Suppressor macrophage (primary cell): ENCODE data around the gene CD86.

ENCODE experiments used
- DNase-seq, 4 experiments: peaks; one replicate each; pipeline ENCODE4 v3.0.0-alpha.2; 2020 to 2022

The CD86 gene

GRCh38 chr3:122060040-122060698 is 5.0 kb downstream of the CD86 start:
- DNase-seq, result peak; percentile 81 to 92 (median 87)

- peak; percentile 74 to 88 (median 80) for DNase-seq
These were observed 8.7 kb downstream of the CD86 start for GRCh38 chr3:122063908-122064307.

- peak; percentile 56 to 85 (median 69) for DNase-seq
These were observed 9.2 kb downstream of the CD86 start for GRCh38 chr3:122064326-122064725.

GRCh38 chr3:122066331-122067213 is 11.4 kb downstream of the CD86 start:
- DNase-seq, result peak in 3 of 4 experiments; percentile 44 to 55 (median 54)

- DNase-seq, result peak; percentile 68 to 85 (median 74)
These were observed 12.0 kb downstream of the CD86 start for GRCh38 chr3:122067214-122067550.

GRCh38 chr3:122067588-122068240 is 12.6 kb downstream of the CD86 start:
- peak; percentile 48 to 72 (median 65) for DNase-seq

GRCh38 chr3:122074621-122075265 is 19.6 kb downstream of the CD86 start:
- DNase-seq, result peak; percentile 91 to 98 (median 93)

GRCh38 chr3:122076491-122077292 is 21.5 kb downstream of the CD86 start:
- peak in 2 of 4 experiments; percentile 29 to 57 for DNase-seq

GRCh38 chr3:122077293-122078234 is 22.4 kb downstream of the CD86 start:
- peak; percentile 32 to 62 (median 55) for DNase-seq

GRCh38 chr3:122078235-122078935 is 23.2 kb downstream of the CD86 start:
- no peak for DNase-seq

- no peak for DNase-seq
These were observed 24.5 kb downstream of the CD86 start for GRCh38 chr3:122079524-122080206.

- DNase-seq, result no peak
These were observed 25.0 kb downstream of the CD86 start for GRCh38 chr3:122080207-122080587.

- no peak for DNase-seq
These were observed 26.5 kb downstream of the CD86 start for GRCh38 chr3:122081543-122082247.

GRCh38 chr3:122082357-122082756 is 27.2 kb downstream of the CD86 start:
- DNase-seq, result no peak

GRCh38 chr3:122084799-122085198 is 29.6 kb downstream of the CD86 start:
- DNase-seq, result no peak

- peak in 2 of 4 experiments; percentile 34 to 38 for DNase-seq
These were observed 30.5 kb downstream of the CD86 start for GRCh38 chr3:122085673-122086072.

- peak in 2 of 4 experiments; percentile 60 to 65 for DNase-seq
These were observed 33.4 kb downstream of the CD86 start for GRCh38 chr3:122088531-122088930.

- peak; percentile 46 to 66 (median 64) for DNase-seq
These were observed 36.6 kb downstream of the CD86 start for GRCh38 chr3:122091602-122092295.
